GM10266 (cell line): ENCODE measurements around the gene DMBX1.
A peak's percentile ranks its signal among the peaks of the same experiment; 100 is the strongest.

ENCODE experiments used
- DNase-seq: peaks from one replicate; pipeline ENCODE4 v3.0.0; 2012; ENCODE audit errors: extremely low spot score
- TF ChIP-seq, protein P1 (sequence below): IDR thresholded peaks from 2 replicates; pipeline ENCODE4 v1.5.1; 2012; ENCODE audit warnings: mild to moderate bottlenecking, low read depth; ENCODE audit not compliant: control insufficient read depth, insufficient read depth; ENCODE audit errors: missing control alignments

The DMBX1 gene

GRCh38 chr1:46484783-46485490 lies 4.7 kb upstream of the DMBX1 start:
- TF ChIP-seq, protein P1, sequence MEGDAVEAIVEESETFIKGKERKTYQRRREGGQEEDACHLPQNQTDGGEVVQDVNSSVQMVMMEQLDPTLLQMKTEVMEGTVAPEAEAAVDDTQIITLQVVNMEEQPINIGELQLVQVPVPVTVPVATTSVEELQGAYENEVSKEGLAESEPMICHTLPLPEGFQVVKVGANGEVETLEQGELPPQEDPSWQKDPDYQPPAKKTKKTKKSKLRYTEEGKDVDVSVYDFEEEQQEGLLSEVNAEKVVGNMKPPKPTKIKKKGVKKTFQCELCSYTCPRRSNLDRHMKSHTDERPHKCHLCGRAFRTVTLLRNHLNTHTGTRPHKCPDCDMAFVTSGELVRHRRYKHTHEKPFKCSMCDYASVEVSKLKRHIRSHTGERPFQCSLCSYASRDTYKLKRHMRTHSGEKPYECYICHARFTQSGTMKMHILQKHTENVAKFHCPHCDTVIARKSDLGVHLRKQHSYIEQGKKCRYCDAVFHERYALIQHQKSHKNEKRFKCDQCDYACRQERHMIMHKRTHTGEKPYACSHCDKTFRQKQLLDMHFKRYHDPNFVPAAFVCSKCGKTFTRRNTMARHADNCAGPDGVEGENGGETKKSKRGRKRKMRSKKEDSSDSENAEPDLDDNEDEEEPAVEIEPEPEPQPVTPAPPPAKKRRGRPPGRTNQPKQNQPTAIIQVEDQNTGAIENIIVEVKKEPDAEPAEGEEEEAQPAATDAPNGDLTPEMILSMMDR: no peak
- no peak for DNase-seq

GRCh38 chr1:46485564-46486431 lies 3.8 kb upstream of the DMBX1 start:
- TF ChIP-seq, protein P1: no peak
- DNase-seq: no peak

- DNase-seq: no peak
These were observed 3.1 kb upstream of the DMBX1 start for GRCh38 chr1:46486432-46487015.

DNA sequence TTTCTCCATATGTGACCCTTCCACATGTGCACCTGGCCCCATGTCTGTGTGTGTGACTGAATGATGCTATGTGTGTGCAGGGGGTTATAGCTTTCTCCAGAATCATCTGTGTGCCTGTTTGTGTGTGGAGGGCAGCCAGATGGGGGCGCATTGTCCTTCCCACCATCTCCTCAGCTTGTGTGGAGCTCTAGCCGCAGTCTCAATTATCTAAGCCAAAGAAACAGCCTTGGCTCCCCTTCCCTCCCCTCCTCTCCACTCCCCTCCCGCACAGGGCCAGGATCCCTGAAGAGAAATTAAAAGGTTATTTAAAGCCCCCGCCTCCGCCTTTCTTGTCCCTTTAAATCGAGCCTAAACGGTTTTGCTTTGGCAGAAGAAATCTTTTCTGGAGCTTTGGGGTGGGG lies 1.8 kb upstream of the DMBX1 start:
- peak; percentile 73 for DNase-seq
- TF ChIP-seq, protein P1: peak; percentile 17

More at GRCh38 chr1:46486432-46487015, 3.1 kb upstream of the DMBX1 start:
- TF ChIP-seq, protein P1: no peak

- no peak for DNase-seq
- TF ChIP-seq, protein P1: no peak
These were observed 1.1 kb upstream of the DMBX1 start for GRCh38 chr1:46488343-46489168.

DNA sequence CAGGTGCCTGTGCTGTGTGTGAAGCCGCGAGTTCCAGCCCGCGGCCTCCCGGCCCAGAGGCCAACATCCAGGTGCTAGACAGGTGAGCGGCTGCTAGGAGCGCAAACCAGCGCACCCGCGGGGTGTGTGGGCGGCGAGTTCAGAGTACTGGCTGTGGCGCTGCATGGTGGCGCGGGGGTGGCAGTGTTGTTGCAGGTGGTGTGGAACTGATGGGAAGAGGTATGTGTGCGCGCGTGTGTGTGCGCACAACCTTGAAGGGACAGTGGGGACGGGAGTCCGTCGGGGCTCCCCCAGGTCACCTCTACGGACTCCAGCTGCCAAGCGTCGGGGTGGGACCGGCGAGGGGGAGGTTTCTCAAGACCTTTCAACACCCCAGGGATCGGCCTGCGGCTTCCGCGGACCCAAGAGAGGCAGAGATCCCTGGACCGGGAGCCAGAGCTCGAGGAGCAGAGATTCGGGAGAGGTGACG lies 433 bp upstream of the DMBX1 start:
- TF ChIP-seq, protein P1: no peak
- no peak for DNase-seq

GRCh38 chr1:46490406-46490655 lies 695 bp downstream of the DMBX1 start:
- TF ChIP-seq, protein P1: no peak
- DNase-seq: no peak
